GM19239 (cell line): Measurements from ENCODE around the gene PLCH1.

Experiments
- DNase-seq: peaks from one replicate; pipeline ENCODE4 v3.0.0; 2011; ENCODE audit warnings: low spot score; ENCODE audit not compliant: insufficient read length
- FAIRE-seq: peaks from 2 replicates; lab custom pipeline; 2011; peaks lifted over from hg19 to GRCh38; lab: Jason Lieb, UNC

PLCH1 gene

GRCh38 chr3:155334914-155335723 lies 409.8 kb downstream of the PLCH1 start:
- peak; percentile 2 for DNase-seq
- FAIRE-seq: no peak

- FAIRE-seq: no peak
These were observed 410.5 kb downstream of the PLCH1 start for GRCh38 chr3:155334215-155334913.

GRCh38 chr3:155332716-155333115 lies 412.2 kb downstream of the PLCH1 start:
- FAIRE-seq (no peak), DNase-seq (no peak)

More at GRCh38 chr3:155334215-155334913, 410.5 kb downstream of the PLCH1 start:
- no peak for DNase-seq

- FAIRE-seq (no peak), DNase-seq (no peak)
These were observed 413.8 kb downstream of the PLCH1 start for GRCh38 chr3:155331078-155331477.

- DNase-seq (no peak), FAIRE-seq (no peak)
These were observed 414.5 kb downstream of the PLCH1 start for GRCh38 chr3:155330370-155330769.

- FAIRE-seq (no peak), DNase-seq (no peak)
These were observed 415.3 kb downstream of the PLCH1 start for GRCh38 chr3:155329513-155330048.

DNA sequence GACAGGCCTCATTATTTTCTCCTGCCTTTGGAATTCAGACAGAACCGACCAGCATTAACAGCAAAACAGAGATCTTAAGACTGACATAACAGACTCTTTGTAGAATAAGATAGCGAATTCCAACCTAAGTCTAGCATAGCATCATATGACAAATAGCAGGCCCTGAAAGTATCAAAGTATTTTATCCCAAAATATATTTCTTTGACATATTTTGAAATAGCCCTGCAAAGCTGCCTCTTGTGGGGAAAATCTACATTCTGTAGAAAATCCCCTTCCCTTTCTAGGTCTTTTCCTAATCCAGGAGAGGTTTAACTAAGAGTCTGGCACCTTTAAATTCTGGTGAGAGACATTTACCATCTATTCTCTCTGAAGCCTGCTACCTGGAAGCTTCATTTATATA lies 417.0 kb downstream of the PLCH1 start:
- no peak for FAIRE-seq
- DNase-seq: no peak

GRCh38 chr3:155327430-155327829 lies 417.4 kb downstream of the PLCH1 start:
- FAIRE-seq (no peak), DNase-seq (no peak)

- no peak for DNase-seq
- no peak for FAIRE-seq
These were observed 418.0 kb downstream of the PLCH1 start for GRCh38 chr3:155326901-155327300.

- no peak for DNase-seq
- FAIRE-seq: no peak
These were observed 418.6 kb downstream of the PLCH1 start for GRCh38 chr3:155326244-155326643.
